ENCODE measurements around the gene MASP1. TPM values are rescaled to one million over a fixed set of nuclear protein-coding genes. Genes with fewer than 3 reads are reported as not detected.
"Not testable (repeated sequence)": the region's sequence is repeated elsewhere in the genome, so short reads cannot be mapped to it uniquely, and the experiment has no call there.

Gene MASP1
- total and polyA plus RNA-seq, 9 donors, result 3.2 to 12.7 (median 8.1) TPM

GRCh38 chr3:187212196-187212545 lies 79.4 kb downstream of the MASP1 start:
- peaks cover 1% of the 10 kb centered on the region for H3K27me3 ChIP-seq (ENCODE audit: control insufficient read depth, insufficient read depth, low read length)
- DNase-seq, result no peak
- H3K4me3 ChIP-seq (ENCODE audit: low read length), result no peak overlapping the region
- H3K27ac ChIP-seq (ENCODE audit: low read length), result no peak overlapping the region
- H3K4me1 ChIP-seq (ENCODE audit: control insufficient read depth, insufficient read depth, low read length), result peaks cover 7% of the 10 kb centered on the region
- WGBS (ENCODE audit: insufficient coverage), result 77% methylated on average over 3 of the region's 3 CpGs
- H3K36me3 ChIP-seq (ENCODE audit: control insufficient read depth, insufficient read depth, low read length), result no peaks in the 10 kb centered on the region
- no peaks in the 10 kb centered on the region for H3K9me3 ChIP-seq (replicated peaks; ENCODE audit: control insufficient read depth, low read depth, low read length)

DNA sequence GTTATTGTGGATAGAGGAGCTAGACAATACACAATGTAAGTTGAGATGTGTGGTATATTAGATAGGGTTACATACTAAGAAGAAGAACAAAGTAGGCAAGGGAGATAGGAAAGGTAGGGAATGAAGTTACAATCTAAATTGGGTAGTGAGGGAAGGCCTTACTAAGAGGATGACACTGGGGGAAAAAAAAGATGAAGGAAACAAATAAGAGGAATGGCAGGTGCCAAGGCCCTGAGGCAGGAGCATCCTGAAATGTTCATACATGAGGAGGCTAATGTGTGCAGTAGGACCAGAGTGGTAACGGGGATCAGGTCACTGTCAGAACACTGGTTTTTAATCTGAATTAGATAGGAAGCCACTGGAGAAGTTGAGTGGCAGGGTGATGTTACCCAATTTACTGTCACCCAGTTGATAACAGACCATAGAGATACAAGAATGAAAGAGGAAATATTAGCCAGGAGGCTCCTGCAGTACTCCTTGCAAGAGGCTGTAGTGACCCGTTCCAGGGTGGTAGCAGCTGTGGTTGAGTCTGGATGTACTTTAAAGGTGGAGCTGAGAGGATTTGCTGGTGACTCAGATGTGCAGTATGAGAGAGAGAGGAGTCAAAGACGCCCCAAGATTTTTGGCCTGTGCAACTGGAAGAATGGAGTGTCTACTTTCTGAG lies 79.9 kb downstream of the MASP1 start:
- 79% methylated on average over 3 of the region's 3 CpGs for WGBS (ENCODE audit: insufficient coverage)
- Histone ChIP-seq H3K36me3 (ENCODE audit: control insufficient read depth, insufficient read depth, low read length) (no peaks in the 10 kb centered on the region), H3K4me3 (ENCODE audit: low read length) (no peak overlapping the region), H3K27me3 (ENCODE audit: control insufficient read depth, insufficient read depth, low read length) (peaks cover 2% of the 10 kb centered on the region), H3K27ac (ENCODE audit: low read length) (no peak overlapping the region), H3K9me3 (replicated peaks; ENCODE audit: control insufficient read depth, low read depth, low read length) (no peaks in the 10 kb centered on the region), H3K4me1 (ENCODE audit: control insufficient read depth, insufficient read depth, low read length) (peaks cover 7% of the 10 kb centered on the region)
- no peak for DNase-seq

DNA sequence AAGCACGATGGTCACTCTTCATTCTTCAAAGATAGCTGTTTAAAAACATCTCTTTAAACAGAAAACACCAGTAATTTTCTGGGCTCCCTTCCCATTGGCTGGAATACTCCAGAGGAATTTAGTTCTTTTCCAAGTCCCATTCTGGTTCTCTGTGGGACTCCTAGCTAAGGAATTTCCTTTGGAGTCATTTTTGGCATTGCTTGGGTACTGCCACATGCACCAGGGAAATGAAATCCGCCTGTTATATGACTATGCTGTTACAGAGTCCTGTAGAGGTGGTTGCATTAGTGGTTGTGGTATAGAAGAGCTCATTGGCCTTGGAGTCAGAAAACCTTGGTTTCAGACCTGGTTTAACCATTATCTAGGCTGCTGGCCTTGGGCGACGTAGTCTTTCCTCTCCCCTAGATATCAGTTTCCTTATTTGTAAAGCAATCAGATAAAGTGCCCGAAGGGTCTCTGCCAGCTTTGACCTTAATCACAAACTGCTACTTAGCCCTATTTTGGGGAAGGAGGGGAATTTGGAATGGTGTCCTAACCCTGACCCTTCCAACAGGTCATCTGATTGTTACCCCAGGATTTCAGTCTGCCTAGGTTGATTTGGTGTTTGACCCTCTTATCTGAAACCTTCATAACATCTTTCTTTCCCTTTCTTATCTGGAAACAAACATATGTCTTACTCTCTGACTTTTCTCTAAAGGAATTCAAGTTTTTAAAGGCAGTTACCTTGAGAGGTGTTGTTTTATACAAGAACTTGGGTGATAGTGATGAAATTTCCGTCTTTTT lies 80.8 kb downstream of the MASP1 start:
- Histone ChIP-seq H3K36me3 (ENCODE audit: control insufficient read depth, insufficient read depth, low read length) (no peaks in the 10 kb centered on the region), H3K27me3 (ENCODE audit: control insufficient read depth, insufficient read depth, low read length) (peaks cover 2% of the 10 kb centered on the region), H3K9me3 (replicated peaks; ENCODE audit: control insufficient read depth, low read depth, low read length) (no peaks in the 10 kb centered on the region), H3K4me1 (ENCODE audit: control insufficient read depth, insufficient read depth, low read length) (peaks cover 7% of the 10 kb centered on the region), H3K4me3 (ENCODE audit: low read length) (no peak overlapping the region), H3K27ac (ENCODE audit: low read length) (no peak overlapping the region)
- peak; percentile 27 for DNase-seq
- 29% methylated on average over 2 of the region's 6 CpGs for WGBS (ENCODE audit: insufficient coverage)

DNA sequence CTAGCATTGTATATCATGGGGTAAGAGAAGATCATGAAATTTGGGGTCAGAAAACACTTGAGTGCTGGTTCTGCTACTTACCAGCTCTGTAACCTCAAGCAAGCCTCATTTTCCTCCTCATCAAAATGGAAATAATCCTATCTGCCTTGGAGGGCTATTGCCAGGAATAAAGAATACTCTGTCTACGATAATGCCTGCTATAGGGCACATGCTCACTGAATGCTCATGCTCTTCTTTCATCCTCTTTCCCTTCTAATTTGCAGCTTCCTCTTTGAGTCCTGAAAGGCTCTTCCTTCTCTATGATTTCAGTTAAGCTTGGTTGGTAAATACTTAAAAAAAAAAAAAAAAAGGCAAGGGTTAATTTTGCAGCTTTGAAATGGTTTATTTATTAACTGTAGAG lies 81.4 kb downstream of the MASP1 start:
- peaks cover 7% of the 10 kb centered on the region for H3K4me1 ChIP-seq (ENCODE audit: control insufficient read depth, insufficient read depth, low read length)
- H3K36me3 ChIP-seq (ENCODE audit: control insufficient read depth, insufficient read depth, low read length), result no peaks in the 10 kb centered on the region
- no peak for DNase-seq
- H3K9me3 ChIP-seq (replicated peaks; ENCODE audit: control insufficient read depth, low read depth, low read length), result no peaks in the 10 kb centered on the region
- no CpG with 5 or more reads among the region's 1 CpG for WGBS (ENCODE audit: insufficient coverage)
- peaks cover 2% of the 10 kb centered on the region for H3K27me3 ChIP-seq (ENCODE audit: control insufficient read depth, insufficient read depth, low read length)
- no peak overlapping the region for H3K27ac ChIP-seq (ENCODE audit: low read length)
- H3K4me3 ChIP-seq (ENCODE audit: low read length), result no peak overlapping the region

DNA sequence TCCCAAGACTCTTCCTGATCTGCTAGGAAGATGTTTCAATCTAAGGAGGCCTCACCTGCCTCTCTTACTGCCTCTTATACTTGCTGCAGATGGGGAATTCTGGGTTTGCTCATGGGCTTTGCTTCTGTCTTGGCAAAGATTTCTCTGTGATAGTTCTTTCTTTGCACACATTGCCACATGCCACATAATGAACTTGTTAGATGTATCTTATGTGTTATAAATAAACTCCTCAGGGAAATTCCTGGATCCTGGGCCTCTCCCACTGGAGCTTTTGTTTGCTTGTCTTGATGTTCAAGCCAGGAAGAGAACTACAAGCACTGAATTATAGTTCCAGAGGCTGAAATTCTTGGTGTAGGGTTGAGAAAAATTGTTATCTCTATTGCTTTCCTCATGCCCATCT lies 82.0 kb downstream of the MASP1 start:
- Histone ChIP-seq H3K27ac (ENCODE audit: low read length) (no peak overlapping the region), H3K9me3 (replicated peaks; ENCODE audit: control insufficient read depth, low read depth, low read length) (no peaks in the 10 kb centered on the region), H3K36me3 (ENCODE audit: control insufficient read depth, insufficient read depth, low read length) (no peaks in the 10 kb centered on the region), H3K4me1 (ENCODE audit: control insufficient read depth, insufficient read depth, low read length) (peaks cover 7% of the 10 kb centered on the region), H3K27me3 (ENCODE audit: control insufficient read depth, insufficient read depth, low read length) (peaks cover 2% of the 10 kb centered on the region), H3K4me3 (ENCODE audit: low read length) (no peak overlapping the region)
- DNase-seq, result no peak

- no peaks in the 10 kb centered on the region for H3K9me3 ChIP-seq (replicated peaks; ENCODE audit: control insufficient read depth, low read depth, low read length)
- peak; percentile 11 for DNase-seq
- H3K4me1 ChIP-seq (ENCODE audit: control insufficient read depth, insufficient read depth, low read length), result peaks cover 7% of the 10 kb centered on the region
- no peak overlapping the region for H3K27ac ChIP-seq (ENCODE audit: low read length)
- no peaks in the 10 kb centered on the region for H3K36me3 ChIP-seq (ENCODE audit: control insufficient read depth, insufficient read depth, low read length)
- peaks cover 2% of the 10 kb centered on the region for H3K27me3 ChIP-seq (ENCODE audit: control insufficient read depth, insufficient read depth, low read length)
- 88% methylated on average over 1 of the region's 1 CpG for WGBS (ENCODE audit: insufficient coverage)
- no peak overlapping the region for H3K4me3 ChIP-seq (ENCODE audit: low read length)
Measured at GRCh38 chr3:187208159-187208558, 83.4 kb downstream of the MASP1 start.

DNA sequence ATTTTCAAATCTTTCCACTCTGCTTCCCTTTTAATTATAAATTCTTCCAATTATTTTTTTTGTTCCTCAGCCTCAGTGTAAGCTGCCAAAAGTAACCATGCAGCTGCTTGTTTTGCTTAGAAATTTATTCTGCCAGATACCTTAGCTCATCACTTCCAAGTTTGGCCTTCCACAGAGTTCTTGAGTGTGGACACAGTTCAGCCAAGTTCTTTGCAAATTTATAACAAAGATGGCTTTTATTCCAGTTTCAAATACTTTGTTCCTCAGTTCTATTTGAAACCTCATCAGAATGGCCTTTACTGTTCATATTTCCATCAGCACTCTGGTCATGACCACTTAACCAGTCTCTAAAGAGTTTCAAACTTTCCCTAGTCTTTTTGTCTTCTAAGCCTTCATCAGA lies 83.9 kb downstream of the MASP1 start:
- Histone ChIP-seq H3K4me1 (ENCODE audit: control insufficient read depth, insufficient read depth, low read length) (peaks cover 6% of the 10 kb centered on the region), H3K4me3 (ENCODE audit: low read length) (no peak overlapping the region), H3K36me3 (ENCODE audit: control insufficient read depth, insufficient read depth, low read length) (no peaks in the 10 kb centered on the region), H3K9me3 (replicated peaks; ENCODE audit: control insufficient read depth, low read depth, low read length) (no peaks in the 10 kb centered on the region), H3K27me3 (ENCODE audit: control insufficient read depth, insufficient read depth, low read length) (peaks cover 2% of the 10 kb centered on the region), H3K27ac (ENCODE audit: low read length) (no peak overlapping the region)
- DNase-seq, result peak; percentile 55

DNA sequence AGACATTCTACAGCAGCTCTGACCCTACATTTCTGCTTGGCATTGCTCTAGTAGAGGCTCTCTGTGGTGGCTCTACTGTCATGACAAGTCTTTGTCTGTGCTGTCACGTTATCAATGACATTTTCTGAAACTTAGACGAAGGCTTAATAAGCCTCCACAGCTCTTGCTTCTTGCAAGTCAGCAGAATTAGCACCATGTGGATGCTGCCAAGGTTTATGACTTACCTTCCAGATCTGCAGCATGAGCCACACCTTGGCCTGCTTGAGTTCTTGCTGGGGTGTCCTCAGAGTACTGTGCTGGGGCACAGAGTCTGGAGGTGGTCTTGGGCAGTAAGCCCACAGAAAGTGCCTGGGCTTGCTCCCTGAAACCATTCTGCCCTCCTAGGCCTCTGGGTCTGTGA lies 84.5 kb downstream of the MASP1 start:
- no peak for DNase-seq
- Histone ChIP-seq H3K4me1 (ENCODE audit: control insufficient read depth, insufficient read depth, low read length) (peaks cover 5% of the 10 kb centered on the region), H3K27me3 (ENCODE audit: control insufficient read depth, insufficient read depth, low read length) (peaks cover 2% of the 10 kb centered on the region), H3K9me3 (replicated peaks; ENCODE audit: control insufficient read depth, low read depth, low read length) (no peaks in the 10 kb centered on the region), H3K36me3 (ENCODE audit: control insufficient read depth, insufficient read depth, low read length) (no peaks in the 10 kb centered on the region), H3K4me3 (ENCODE audit: low read length) (no peak overlapping the region), H3K27ac (ENCODE audit: low read length) (no peak overlapping the region)
- 86% methylated on average over 2 of the region's 2 CpGs for WGBS (ENCODE audit: insufficient coverage)

DNA sequence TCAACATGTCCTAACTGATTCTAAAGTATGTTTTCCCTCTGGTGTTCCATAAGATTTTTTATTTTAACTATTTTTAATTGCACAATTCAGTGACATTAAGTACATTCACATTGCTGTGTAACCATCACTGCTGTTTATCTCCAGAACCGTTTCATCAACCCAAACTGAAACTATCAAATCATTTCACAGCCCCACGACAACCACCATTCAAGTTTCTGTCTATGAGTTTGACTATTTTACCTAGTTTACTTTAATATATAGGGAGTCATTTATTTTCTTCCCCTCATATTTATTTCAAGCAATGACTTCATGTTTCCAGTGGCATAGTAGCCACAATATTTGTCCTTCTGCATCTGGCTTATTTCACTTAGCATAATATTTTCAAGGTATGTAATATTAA lies 85.9 kb downstream of the MASP1 start:
- Histone ChIP-seq H3K27ac (ENCODE audit: low read length) (no peak overlapping the region), H3K4me3 (ENCODE audit: low read length) (no peak overlapping the region), H3K4me1 (ENCODE audit: control insufficient read depth, insufficient read depth, low read length) (peaks cover 5% of the 10 kb centered on the region), H3K36me3 (ENCODE audit: control insufficient read depth, insufficient read depth, low read length) (no peaks in the 10 kb centered on the region), H3K9me3 (replicated peaks; ENCODE audit: control insufficient read depth, low read depth, low read length) (no peaks in the 10 kb centered on the region), H3K27me3 (ENCODE audit: control insufficient read depth, insufficient read depth, low read length) (peaks cover 2% of the 10 kb centered on the region)
- no CpG with 5 or more reads among the region's 2 CpGs for WGBS (ENCODE audit: insufficient coverage)
- no peak for DNase-seq

GRCh38 chr3:187199463-187200050 lies 92.0 kb downstream of the MASP1 start:
- not testable (repeated sequence) for H3K36me3 ChIP-seq (ENCODE audit: control insufficient read depth, insufficient read depth, low read length); DNase-seq; H3K4me3 ChIP-seq (ENCODE audit: low read length); H3K4me1 ChIP-seq (ENCODE audit: control insufficient read depth, insufficient read depth, low read length); H3K27ac ChIP-seq (ENCODE audit: low read length); H3K27me3 ChIP-seq (ENCODE audit: control insufficient read depth, insufficient read depth, low read length); H3K9me3 ChIP-seq (replicated peaks; ENCODE audit: control insufficient read depth, low read depth, low read length)
- 92% methylated on average over 32 of the region's 44 CpGs for WGBS (ENCODE audit: insufficient coverage)
